Choroid plexus epithelial cell (primary cell): ENCODE data around the gene WWOX.

Experiments used
- DNase-seq: peaks from one replicate; pipeline ENCODE4 v3.0.0-alpha.2; 2010; ENCODE audit warnings: low read depth
- H3K4me3 ChIP-seq: 2 replicates; pipeline ENCODE4 v1.5.1; 2011; ENCODE audit warnings: low read depth, mild to moderate bottlenecking, control low read depth, low read length, moderate library complexity
- CTCF ChIP-seq: conservative IDR thresholded peaks from 2 replicates; pipeline ENCODE4 v1.5.1; 2011; ENCODE audit warnings: low read depth, mild to moderate bottlenecking, control low read depth, inconsistent platforms, low read length, moderate library complexity

The WWOX gene

GRCh38 chr16:79071424-79071823 lies 972.0 kb downstream of the WWOX start:
- H3K4me3 ChIP-seq = no peak overlapping the region
- DNase-seq = no peak
- TF ChIP-seq CTCF = no peak

- no peak for DNase-seq
- no peak for TF ChIP-seq CTCF
These were observed 973.1 kb downstream of the WWOX start for GRCh38 chr16:79072517-79072916.

GRCh38 chr16:79073566-79073965 lies 974.1 kb downstream of the WWOX start:
- TF ChIP-seq CTCF = no peak
- no peak overlapping the region for H3K4me3 ChIP-seq
- DNase-seq = no peak

More at GRCh38 chr16:79072517-79072916, 973.1 kb downstream of the WWOX start:
- H3K4me3 ChIP-seq = no peak overlapping the region

GRCh38 chr16:79074541-79074940 lies 975.1 kb downstream of the WWOX start:
- H3K4me3 ChIP-seq = no peak overlapping the region
- no peak for TF ChIP-seq CTCF
- DNase-seq = no peak

GRCh38 chr16:79074951-79075350 lies 975.5 kb downstream of the WWOX start:
- H3K4me3 ChIP-seq = no peak overlapping the region
- TF ChIP-seq CTCF = no peak
- DNase-seq = no peak

GRCh38 chr16:79076047-79076767 lies 976.8 kb downstream of the WWOX start:
- DNase-seq = no peak
- TF ChIP-seq CTCF = no peak

GRCh38 chr16:79077346-79077745 lies 977.9 kb downstream of the WWOX start:
- TF ChIP-seq CTCF = no peak
- H3K4me3 ChIP-seq = no peak overlapping the region
- no peak for DNase-seq

More at GRCh38 chr16:79076047-79076767, 976.8 kb downstream of the WWOX start:
- H3K4me3 ChIP-seq = no peak overlapping the region
